Endothelial cell of umbilical vein (primary cell): Measurements from ENCODE around the gene CALCR.

ENCODE experiments used
- CTCF ChIP-seq, 2 donors: IDR thresholded peaks; 1 replicate in 1 of 2; 2 replicates in 1 of 2; pipeline ENCODE4 v1.5.1; 2011; ENCODE audit warnings: low read length in 2 of 2, mild to moderate bottlenecking in 2 of 2, moderate library complexity in 2 of 2, control low read depth in 1 of 2, inconsistent platforms in 1 of 2, low read depth in 1 of 2; ENCODE audit not compliant: insufficient read depth in 1 of 2; ENCODE audit errors: extremely low read depth in 1 of 2
- EZH2 ChIP-seq: IDR thresholded peaks from 2 replicates; pipeline ENCODE4 v1.6.1; 2012; ENCODE audit warnings: borderline replicate concordance, low read depth, mild to moderate bottlenecking, moderate library complexity, low read length, inconsistent platforms; ENCODE audit not compliant: severe bottlenecking
- POLR2AphosphoS5 ChIP-seq: IDR thresholded peaks from 2 replicates; pipeline ENCODE4 v1.6.1; 2012; ENCODE audit warnings: low read depth, mild to moderate bottlenecking, control low read depth, low read length, moderate library complexity; ENCODE audit not compliant: insufficient read depth

GRCh38 chr7:93414574-93414973 is 159.9 kb downstream of the CALCR start:
- TF ChIP-seq EZH2 (no peak), CTCF (IDR thresholded peaks at IDR 0.05; ENCODE audit: extremely low read depth in 1 of 2, insufficient read depth in 1 of 2, low read depth in 1 of 2, low read length in 2 of 2) (no peak), POLR2AphosphoS5 (no peak)
